HUES48 (cell line): ENCODE data around the gene CCDC57.
"Not testable (repeated sequence)": the region's sequence is repeated elsewhere in the genome, so short reads cannot be mapped to it uniquely, and the experiment has no call there.

Experiments used
- H3K27ac ChIP-seq: one replicate; pipeline ENCODE4 v1.7.0; 2013; ENCODE audit warnings: low read depth, low read length, inconsistent platforms
- H3K27me3 ChIP-seq: 2 replicates; pipeline ENCODE4 v1.6.1; 2013; ENCODE audit warnings: mild to moderate bottlenecking, low read length; ENCODE audit not compliant: control insufficient read depth, insufficient read depth
- H3K36me3 ChIP-seq: 2 replicates; pipeline ENCODE4 v1.6.1; 2013; ENCODE audit warnings: low read length; ENCODE audit not compliant: control insufficient read depth, insufficient read depth
- H3K4me1 ChIP-seq: 2 replicates; pipeline ENCODE4 v1.6.1; 2013; ENCODE audit warnings: mild to moderate bottlenecking, low read length; ENCODE audit not compliant: control insufficient read depth, insufficient read depth
- H3K4me3 ChIP-seq: 2 replicates; pipeline ENCODE4 v1.5.1; 2013; ENCODE audit warnings: mild to moderate bottlenecking, low read depth, low read length
- H3K9ac ChIP-seq: 2 replicates; pipeline ENCODE4 v1.6.1; 2013; ENCODE audit warnings: mild to moderate bottlenecking, low read depth, low read length, moderate library complexity
- H3K9me3 ChIP-seq: 2 replicates; pipeline ENCODE4 v1.6.1; 2013; ENCODE audit warnings: low read length; ENCODE audit not compliant: control insufficient read depth, insufficient read depth

Gene CCDC57

DNA sequence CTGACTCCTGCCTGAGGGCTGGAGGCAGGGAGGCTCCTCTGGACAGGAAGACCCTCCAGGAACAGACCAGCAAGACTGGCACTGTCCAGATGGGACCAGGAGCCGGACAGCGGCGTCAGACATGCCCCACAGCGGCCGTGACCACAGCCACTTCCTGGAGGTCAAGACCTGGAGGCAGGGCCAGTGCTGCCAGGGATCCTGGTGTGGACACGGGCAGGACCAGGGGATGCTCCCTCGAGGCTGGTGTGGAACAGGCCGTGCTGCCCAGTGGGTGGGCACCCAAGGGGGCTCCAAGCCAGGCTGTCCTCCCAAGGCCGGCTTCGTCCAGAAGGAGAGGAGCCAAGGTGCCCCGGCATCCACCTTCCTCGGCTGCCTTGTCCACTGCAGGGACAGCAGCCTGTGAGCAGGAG, 4.5 kb upstream of the CCDC57 start:
- H3K27ac ChIP-seq = no peak overlapping the region
- H3K36me3 ChIP-seq = no peaks in the 10 kb centered on the region
- no peak overlapping the region for H3K9ac ChIP-seq
- H3K27me3 ChIP-seq = peaks cover 16% of the 10 kb centered on the region
- H3K9me3 ChIP-seq = no peaks in the 10 kb centered on the region
- no peaks in the 10 kb centered on the region for H3K4me1 ChIP-seq
- H3K4me3 ChIP-seq = no peak overlapping the region

DNA sequence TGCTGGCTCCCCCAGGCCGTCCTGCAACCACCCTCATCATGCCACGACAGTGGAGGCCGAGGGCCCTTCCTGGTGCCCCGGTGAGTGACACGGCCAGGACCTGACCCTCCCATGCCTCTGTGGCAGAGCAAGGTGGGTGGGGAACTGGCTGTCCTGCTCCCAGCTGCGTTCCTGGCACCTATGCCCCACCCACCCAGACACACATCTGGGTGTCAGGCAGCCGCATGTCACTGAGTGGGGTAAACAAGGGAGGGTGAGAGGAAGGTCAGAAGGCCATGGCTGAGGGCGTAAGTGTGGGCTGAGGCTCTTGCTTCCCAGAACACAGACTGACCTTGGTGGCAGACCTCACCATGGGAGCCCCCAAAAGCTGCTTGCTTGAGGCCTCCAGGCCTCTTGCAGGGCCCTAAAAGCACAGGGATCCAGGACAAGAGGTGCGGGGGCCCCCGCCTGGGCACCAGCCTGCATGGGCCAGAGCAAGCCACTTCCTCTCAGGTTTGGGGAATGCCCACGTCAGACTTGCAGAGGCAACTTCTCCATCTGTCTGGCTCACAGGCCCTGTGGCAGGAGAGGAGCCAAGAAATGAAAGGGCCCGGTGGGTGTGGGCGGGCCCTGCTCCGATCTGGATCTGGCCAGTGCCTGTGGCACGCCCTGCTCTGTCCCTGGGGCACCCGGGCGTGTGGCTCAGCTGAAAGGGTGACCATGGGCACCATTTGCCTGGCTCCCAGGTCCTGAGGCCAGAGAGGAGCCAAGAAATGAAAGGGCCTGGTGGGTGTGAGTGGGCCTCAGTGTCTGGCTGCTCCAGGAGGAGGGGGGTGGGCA, 3.9 kb upstream of the CCDC57 start:
- no peak overlapping the region for H3K4me3 ChIP-seq
- no peaks in the 10 kb centered on the region for H3K9me3 ChIP-seq
- no peak overlapping the region for H3K9ac ChIP-seq
- no peak overlapping the region for H3K27ac ChIP-seq
- peaks cover 16% of the 10 kb centered on the region for H3K27me3 ChIP-seq
- no peaks in the 10 kb centered on the region for H3K36me3 ChIP-seq
- no peaks in the 10 kb centered on the region for H3K4me1 ChIP-seq

DNA sequence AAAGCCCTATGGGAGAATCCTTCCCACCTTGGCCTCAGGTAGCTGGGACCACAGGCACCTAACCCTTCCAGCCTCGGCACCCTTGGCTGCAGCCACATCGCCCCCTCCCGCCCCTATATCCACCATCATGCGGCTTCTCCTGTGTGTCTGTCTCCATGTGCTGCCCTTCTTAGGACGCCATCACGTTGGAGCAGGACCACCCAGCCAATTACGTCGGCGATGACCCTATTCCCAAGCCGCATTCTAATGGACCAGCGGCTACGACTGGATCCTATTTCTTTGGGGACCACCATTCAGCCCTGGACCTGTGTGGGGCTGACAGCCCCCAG, 3.3 kb upstream of the CCDC57 start:
- no peak overlapping the region for H3K27ac ChIP-seq
- no peaks in the 10 kb centered on the region for H3K9me3 ChIP-seq
- no peaks in the 10 kb centered on the region for H3K36me3 ChIP-seq
- H3K4me1 ChIP-seq = no peaks in the 10 kb centered on the region
- peaks cover 16% of the 10 kb centered on the region for H3K27me3 ChIP-seq
- H3K9ac ChIP-seq = no peak overlapping the region
- H3K4me3 ChIP-seq = no peak overlapping the region

DNA sequence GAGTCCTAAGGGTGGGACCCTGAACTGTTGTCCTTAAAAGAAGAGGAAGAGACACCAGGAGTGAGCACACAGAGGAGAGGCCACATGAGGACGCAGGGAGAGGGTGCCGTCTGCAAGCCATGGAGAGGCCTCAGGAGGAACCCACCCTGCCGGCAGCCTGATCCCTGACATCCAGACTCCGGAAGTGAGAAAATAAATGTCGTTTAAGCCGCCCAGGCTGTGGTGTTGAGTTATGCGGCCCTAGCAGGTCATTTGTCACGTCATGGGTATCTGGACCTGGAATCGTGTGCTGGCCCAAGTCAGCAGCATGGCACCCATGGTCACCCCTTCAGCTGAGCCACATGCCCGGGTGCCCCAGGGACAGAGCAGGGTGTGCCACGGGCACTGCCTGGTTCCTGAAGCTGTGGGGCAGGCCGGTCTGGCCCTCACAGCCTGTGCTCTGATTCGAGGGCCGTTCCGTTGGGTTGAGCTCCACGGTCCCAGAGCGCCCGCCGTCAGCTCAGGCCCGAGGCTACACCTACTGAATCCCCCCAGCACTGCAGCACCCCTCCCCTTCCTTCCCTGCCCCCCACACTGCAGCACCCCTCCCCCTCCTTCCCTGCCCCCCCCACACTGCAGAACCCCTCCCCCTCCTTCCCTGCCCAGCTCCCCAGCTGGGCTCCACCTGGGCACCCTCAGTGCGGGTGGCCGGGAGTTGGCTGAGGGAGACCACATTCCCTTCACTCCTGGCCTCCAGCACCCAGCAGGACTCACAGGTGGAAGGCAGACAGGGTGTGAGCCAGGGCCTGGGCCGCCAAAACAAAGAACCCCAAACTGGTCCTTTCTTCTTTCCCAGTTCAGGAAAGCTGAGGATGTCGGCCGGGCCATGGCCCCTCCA, 2.7 kb upstream of the CCDC57 start:
- no peak overlapping the region for H3K27ac ChIP-seq
- H3K4me3 ChIP-seq = no peak overlapping the region

DNA sequence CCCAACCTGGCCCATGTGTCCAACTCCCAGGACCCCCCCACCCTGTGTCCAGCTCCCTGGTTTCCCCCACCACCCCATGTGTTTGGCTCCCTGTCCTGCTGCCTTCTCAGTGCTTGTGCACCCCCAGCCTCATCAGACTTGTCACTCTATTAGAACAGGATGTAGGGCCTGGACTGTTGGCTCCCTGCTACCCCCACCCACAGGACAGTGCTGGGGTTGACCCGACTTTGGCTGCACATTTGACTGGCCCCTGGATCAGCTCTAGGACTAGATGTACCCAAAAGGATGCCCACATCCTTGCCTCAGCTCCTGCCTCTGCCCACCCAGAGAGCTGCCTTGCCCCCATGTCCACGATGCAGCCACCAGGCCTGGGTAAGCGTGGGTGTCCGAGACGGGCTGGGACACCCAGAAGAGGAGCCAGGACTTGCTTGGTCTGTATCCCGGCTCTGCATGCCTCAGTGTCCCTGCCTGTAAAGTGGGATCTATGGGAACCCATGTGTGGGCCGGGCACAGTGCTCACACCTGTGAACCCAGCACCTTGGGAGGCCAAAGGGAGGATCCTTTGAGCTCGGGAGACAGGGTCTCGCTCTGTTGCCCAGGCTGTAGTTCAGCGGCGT, 1.5 kb upstream of the CCDC57 start:
- Histone ChIP-seq H3K4me3 (no peak overlapping the region), H3K27ac (no peak overlapping the region), H3K9me3 (no peaks in the 10 kb centered on the region), H3K9ac (no peak overlapping the region), H3K27me3 (peaks cover 16% of the 10 kb centered on the region), H3K4me1 (no peaks in the 10 kb centered on the region), H3K36me3 (no peaks in the 10 kb centered on the region)

More for the DNA sequence above, 2.7 kb upstream of the CCDC57 start:
- Histone ChIP-seq H3K36me3 (no peaks in the 10 kb centered on the region), H3K9ac (no peak overlapping the region), H3K27me3 (peaks cover 16% of the 10 kb centered on the region), H3K4me1 (no peaks in the 10 kb centered on the region), H3K9me3 (no peaks in the 10 kb centered on the region)

DNA sequence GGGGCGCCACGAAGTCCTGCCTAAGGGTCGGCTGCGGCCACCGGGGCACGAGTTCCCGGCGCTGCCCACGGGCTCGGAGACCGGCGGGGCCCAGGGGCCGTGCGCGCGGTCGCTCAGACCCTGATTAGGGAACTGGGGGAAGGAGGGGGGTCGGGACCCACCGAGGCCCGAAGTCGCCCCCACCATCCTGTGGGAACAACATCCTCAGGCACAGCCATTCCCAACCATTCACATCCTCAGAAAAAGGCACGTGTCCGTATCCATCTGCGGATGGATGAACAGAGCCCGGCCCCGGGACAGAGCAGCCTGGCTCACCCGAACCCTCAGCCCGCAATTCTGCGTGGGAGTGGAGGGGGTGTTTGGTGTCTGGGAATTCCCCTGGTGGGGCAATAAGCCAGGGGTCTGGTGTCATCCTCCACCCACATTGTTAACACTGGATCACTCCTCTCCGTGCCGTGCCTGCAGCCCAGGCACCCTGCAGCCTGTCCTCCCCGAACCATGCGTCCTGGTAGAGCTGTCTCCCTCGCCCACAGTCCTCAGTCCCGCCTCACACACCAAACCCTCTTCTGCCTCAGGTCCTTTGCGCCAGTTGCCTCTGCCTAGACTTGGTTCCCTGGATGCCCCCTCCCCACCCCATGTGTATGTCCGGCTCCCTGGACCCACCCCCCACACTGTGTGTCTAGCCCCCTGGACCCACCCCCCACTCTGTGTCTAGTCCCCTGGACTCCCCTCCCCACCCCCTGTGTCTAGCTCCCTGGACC, 789 bp upstream of the CCDC57 start:
- Histone ChIP-seq H3K27me3 (peaks cover 16% of the 10 kb centered on the region), H3K9ac (peak overlapping the region; percentile 42), H3K9me3 (no peaks in the 10 kb centered on the region), H3K4me1 (no peaks in the 10 kb centered on the region), H3K27ac (no peak overlapping the region), H3K4me3 (peak overlapping the region; percentile 78), H3K36me3 (no peaks in the 10 kb centered on the region)

DNA sequence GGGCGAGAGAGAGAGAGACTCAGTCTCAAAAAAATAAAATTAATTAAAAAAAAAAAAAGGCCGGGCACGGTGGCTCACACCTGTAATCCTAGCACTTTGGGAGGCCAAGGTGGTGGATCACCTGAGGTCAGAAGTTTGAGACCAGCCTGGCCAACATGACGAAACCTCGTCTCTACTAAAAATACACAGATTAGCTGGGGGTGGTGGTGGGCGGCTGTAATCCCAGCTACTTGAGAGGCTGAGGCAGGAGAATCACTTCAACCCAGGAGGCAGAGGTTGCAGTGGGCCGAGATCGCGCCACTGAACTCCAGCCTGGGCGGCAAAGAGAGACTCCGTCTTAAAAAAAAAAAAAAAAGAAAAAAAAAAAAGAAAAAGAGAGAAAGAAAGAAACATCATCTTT, 2.0 kb downstream of the CCDC57 start:
- not testable (repeated sequence) for H3K4me1 ChIP-seq, H3K9me3 ChIP-seq, H3K4me3 ChIP-seq, H3K9ac ChIP-seq, H3K36me3 ChIP-seq, H3K27ac ChIP-seq
- H3K27me3 ChIP-seq = peaks cover 16% of the 10 kb centered on the region

DNA sequence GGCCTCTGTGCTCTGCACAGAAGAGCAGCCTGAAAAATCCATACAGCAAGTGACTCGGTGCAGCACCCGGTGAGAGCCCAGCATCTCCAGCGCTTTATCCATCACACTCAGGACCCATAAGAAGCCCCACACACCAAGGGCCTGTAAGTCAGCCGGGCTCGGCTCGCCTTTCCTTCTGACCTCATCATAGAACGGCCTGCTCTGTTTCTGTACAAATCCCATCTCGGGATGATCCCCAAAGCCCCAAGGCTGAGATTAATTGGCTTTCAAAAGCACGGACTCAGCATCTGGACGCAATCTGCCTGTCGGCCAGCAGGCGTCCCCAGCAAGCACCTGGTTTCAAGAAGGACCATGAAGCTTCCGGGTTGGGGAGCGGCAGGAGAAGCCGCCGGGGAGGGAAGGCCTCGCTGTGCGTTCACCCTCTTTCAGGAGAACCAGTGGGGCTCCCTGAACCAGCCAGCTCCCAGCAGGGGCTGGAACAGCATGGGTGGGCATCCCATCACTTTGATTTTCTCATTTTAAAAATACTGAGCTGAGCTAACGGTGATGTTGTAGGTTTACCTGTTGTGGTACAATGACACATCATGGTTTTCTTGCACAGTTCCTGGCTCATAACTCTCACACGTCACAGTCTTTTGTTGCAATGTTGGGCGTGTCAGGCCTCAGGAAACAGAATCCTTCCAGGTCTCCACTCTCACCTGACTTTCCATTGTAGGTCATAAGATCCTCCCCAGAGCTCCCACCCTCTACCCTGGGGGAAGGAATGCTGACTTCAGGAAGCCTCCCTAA, 6.7 kb downstream of the CCDC57 start:
- Histone ChIP-seq H3K9ac (no peak overlapping the region), H3K4me3 (no peak overlapping the region), H3K27ac (peak overlapping the region; percentile 46), H3K36me3 (peaks cover 4% of the 10 kb centered on the region; the same call in 1 of the 2 replicates), H3K4me1 (peaks cover 4% of the 10 kb centered on the region; the same call in 1 of the 2 replicates), H3K9me3 (no peaks in the 10 kb centered on the region), H3K27me3 (no peaks in the 10 kb centered on the region)

DNA sequence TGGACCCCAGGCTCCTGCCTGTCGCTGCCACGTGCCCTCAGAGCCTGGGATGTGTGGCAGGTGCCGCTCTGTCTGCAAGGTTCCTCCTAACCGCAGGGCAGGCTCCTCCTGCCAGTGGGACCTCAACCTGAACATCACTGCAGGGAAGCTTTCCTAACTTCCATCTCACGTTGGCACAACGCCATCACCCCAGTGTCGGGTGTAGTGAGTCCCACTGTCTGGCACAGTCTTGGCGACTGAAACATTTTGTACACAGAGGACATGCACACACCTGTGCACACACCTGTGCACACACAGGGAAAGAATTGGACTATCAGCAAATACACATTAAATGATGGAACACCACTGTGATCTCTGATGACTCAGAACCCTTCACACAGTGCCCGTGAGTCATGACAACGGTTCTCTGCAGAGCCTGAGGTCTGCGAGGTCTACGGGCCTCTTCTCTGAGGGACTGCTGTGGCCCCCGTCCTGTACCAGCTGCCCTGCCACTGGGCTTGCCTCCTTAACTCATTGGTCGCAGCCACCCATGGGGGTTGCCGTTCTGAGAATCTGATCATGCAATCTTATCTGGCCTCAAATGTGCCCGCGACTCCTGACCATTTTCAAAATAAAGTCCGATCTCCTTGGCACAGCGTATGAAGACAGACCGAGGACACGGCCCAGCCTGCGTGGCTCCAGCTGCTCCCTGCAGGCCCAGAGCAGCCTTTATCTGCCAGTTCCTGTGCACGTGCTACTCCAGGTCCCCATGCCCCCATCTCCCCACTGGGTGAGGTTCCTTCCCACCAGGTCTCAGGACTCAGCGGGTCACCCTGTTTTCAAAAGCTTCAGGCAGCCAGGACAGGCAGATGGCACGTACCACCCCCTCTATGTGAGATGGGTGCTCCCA, 7.6 kb downstream of the CCDC57 start:
- no peak overlapping the region for H3K9ac ChIP-seq
- H3K4me3 ChIP-seq = no peak overlapping the region
- peaks cover 4% of the 10 kb centered on the region; the same call in 1 of the 2 replicates for H3K36me3 ChIP-seq
- H3K4me1 ChIP-seq = peaks cover 4% of the 10 kb centered on the region; the same call in 1 of the 2 replicates
- H3K27me3 ChIP-seq = no peaks in the 10 kb centered on the region
- no peak overlapping the region for H3K27ac ChIP-seq
- H3K9me3 ChIP-seq = no peaks in the 10 kb centered on the region
